Bronchial epithelial cell (primary cell): ENCODE data around the gene ECT2. TPM values are rescaled to one million over a fixed set of nuclear protein-coding genes. Genes with fewer than 3 reads are reported as not detected.

Source experiments
- DNase-seq: peaks from one replicate; pipeline ENCODE4 v3.0.0-alpha.2; 2010; ENCODE audit warnings: low read depth
- FAIRE-seq: peaks from 2 replicates; lab custom pipeline; 2011; peaks lifted over from hg19 to GRCh38; lab: Jason Lieb, UNC
- H3K27me3 ChIP-seq: 2 replicates; pipeline ENCODE4 v1.5.1; 2011; ENCODE audit warnings: low read length; ENCODE audit not compliant: control insufficient read depth, insufficient read depth
- H3K36me3 ChIP-seq: 2 replicates; pipeline ENCODE4 v1.5.1; 2011; ENCODE audit warnings: low read length; ENCODE audit not compliant: control insufficient read depth, insufficient read depth
- H3K4me3 ChIP-seq: 2 replicates; pipeline ENCODE4 v1.5.1; 2011; ENCODE audit warnings: mild to moderate bottlenecking, low read depth, low read length, control low read depth
- CTCF ChIP-seq: IDR thresholded peaks from 2 replicates; pipeline ENCODE4 v1.5.1; 2011; ENCODE audit warnings: mild to moderate bottlenecking, moderate library complexity, low read length, control low read depth, inconsistent platforms; ENCODE audit not compliant: insufficient read depth, severe bottlenecking
- total RNA-seq: library from RNA; depleted of rRNA; stranded (reverse); fragments of >200 nt; gene quantifications from 2 replicates; pipeline ENCODE4 v1.2.1, GENCODE V29; 2014

Gene ECT2
- total RNA-seq, 1 donor from 2014 or later, result 9.0 TPM

GRCh38 chr3:172808969-172809546, 58.5 kb downstream of the ECT2 start:
- FAIRE-seq (no peak), DNase-seq (peak; percentile 52)
- Histone ChIP-seq H3K4me3 (no peak overlapping the region), H3K27me3 (no peaks in the 10 kb centered on the region), H3K36me3 (no peaks in the 10 kb centered on the region)
- TF ChIP-seq CTCF, result no peak

- DNase-seq (no peak), FAIRE-seq (no peak)
- no peak for TF ChIP-seq CTCF
- Histone ChIP-seq H3K27me3 (no peaks in the 10 kb centered on the region), H3K36me3 (no peaks in the 10 kb centered on the region), H3K4me3 (no peak overlapping the region)
Observed at GRCh38 chr3:172811099-172811498, 60.6 kb downstream of the ECT2 start.

GRCh38 chr3:172813462-172813861, 62.9 kb downstream of the ECT2 start:
- Histone ChIP-seq H3K4me3 (no peak overlapping the region), H3K36me3 (no peaks in the 10 kb centered on the region), H3K27me3 (no peaks in the 10 kb centered on the region)
- no peak for TF ChIP-seq CTCF
- DNase-seq (no peak), FAIRE-seq (no peak)

- Histone ChIP-seq H3K36me3 (no peaks in the 10 kb centered on the region), H3K27me3 (no peaks in the 10 kb centered on the region), H3K4me3 (no peak overlapping the region)
- FAIRE-seq (no peak), DNase-seq (no peak)
- no peak for TF ChIP-seq CTCF
Observed at GRCh38 chr3:172814738-172815137, 64.2 kb downstream of the ECT2 start.

GRCh38 chr3:172815857-172816256, 65.3 kb downstream of the ECT2 start:
- Histone ChIP-seq H3K36me3 (no peaks in the 10 kb centered on the region), H3K4me3 (no peak overlapping the region), H3K27me3 (no peaks in the 10 kb centered on the region)
- DNase-seq (no peak), FAIRE-seq (no peak)
- TF ChIP-seq CTCF, result no peak

GRCh38 chr3:172816281-172816680, 65.8 kb downstream of the ECT2 start:
- FAIRE-seq (no peak), DNase-seq (no peak)
- no peaks in the 10 kb centered on the region for H3K27me3 ChIP-seq
- H3K36me3 ChIP-seq, result no peaks in the 10 kb centered on the region
- no peak for TF ChIP-seq CTCF
- H3K4me3 ChIP-seq, result no peak overlapping the region
